HepG2 (cell line): ENCODE data around the gene ADM5. TPM values are rescaled to one million over a fixed set of nuclear protein-coding genes. Genes with fewer than 3 reads are reported as not detected.

Experiments
- BORCS8-MEF2B ChIP-seq: sonication (generic); formaldehyde crosslinking; IDR thresholded peaks from 2 replicates; pipeline ENCODE4 v1.8.0; 2022; ENCODE audit warnings: mild to moderate bottlenecking, missing genetic modification reagents
- DNMT1 ChIP-seq: sonication (generic); formaldehyde crosslinking; IDR thresholded peaks from 2 replicates; pipeline ENCODE4 v1.5.1; 2020; ENCODE audit warnings: mild to moderate bottlenecking, missing genetic modification reagents
- ELF1 ChIP-seq: sonication (generic); formaldehyde crosslinking; IDR thresholded peaks from 2 replicates; pipeline ENCODE4 v1.4.0; 2020; ENCODE audit warnings: missing genetic modification reagents
- HOXA3 ChIP-seq: sonication (generic); formaldehyde crosslinking; IDR thresholded peaks from 2 replicates; pipeline ENCODE4 v1.5.0; 2020; ENCODE audit warnings: missing genetic modification reagents
- NONO ChIP-seq, 2 experiments: fragments of 450-650 bp in 1 of 2; sonication (generic) in 1 of 2; formaldehyde crosslinking in 1 of 2; IDR thresholded peaks in 1 of 2; conservative IDR thresholded peaks in 1 of 2; 2 replicates each; pipeline versions ENCODE4 v1.6.1 to v1.8.0; 2017 to 2022; ENCODE audit warnings: mild to moderate bottlenecking in 1 of 2, missing genetic modification reagents in 1 of 2, moderate library complexity in 1 of 2
- REL ChIP-seq: sonication (generic); formaldehyde crosslinking; conservative IDR thresholded peaks from 2 replicates; pipeline ENCODE4 v1.8.0; 2022; ENCODE audit warnings: mild to moderate bottlenecking, missing genetic modification reagents, moderate library complexity
- REXO4 ChIP-seq: sonication (generic); formaldehyde crosslinking; IDR thresholded peaks from 2 replicates; pipeline ENCODE4 v1.8.0; 2022; ENCODE audit warnings: missing genetic modification reagents, mild to moderate bottlenecking, borderline replicate concordance
- RXRB ChIP-seq: IDR thresholded peaks from 2 replicates; pipeline ENCODE4 v1.6.1; 2016; ENCODE audit warnings: borderline replicate concordance, missing genetic modification reagents, missing compliant biosample characterization
- SIX4 ChIP-seq: sonication (generic); formaldehyde crosslinking; IDR thresholded peaks from 2 replicates; pipeline ENCODE4 v1.4.0; 2020; ENCODE audit warnings: missing genetic modification reagents
- ZBTB20 ChIP-seq: sonication (generic); formaldehyde crosslinking; IDR thresholded peaks from 2 replicates; pipeline ENCODE4 v1.8.1; 2023; ENCODE audit warnings: missing genetic modification reagents, low read depth, mild to moderate bottlenecking, borderline replicate concordance
- ZKSCAN1 ChIP-seq: fragments of 150-350 bp; IDR thresholded peaks from 2 replicates; pipeline ENCODE4 v1.6.1; 2014; ENCODE audit warnings: low read length
- ZNF232 ChIP-seq: sonication (generic); formaldehyde crosslinking; IDR thresholded peaks from 2 replicates; pipeline ENCODE4 v1.4.0; 2020; ENCODE audit warnings: missing genetic modification reagents, borderline replicate concordance
- ZNF333 ChIP-seq: sonication (generic); formaldehyde crosslinking; IDR thresholded peaks from 2 replicates; pipeline ENCODE4 v1.4.0; 2020; ENCODE audit warnings: mild to moderate bottlenecking, missing genetic modification reagents, borderline replicate concordance
- ZNF547 ChIP-seq: sonication (generic); formaldehyde crosslinking; IDR thresholded peaks from 2 replicates; pipeline ENCODE4 v1.5.1; 2020; ENCODE audit warnings: mild to moderate bottlenecking, missing genetic modification reagents
- ZNF616 ChIP-seq: sonication (generic); formaldehyde crosslinking; IDR thresholded peaks from 2 replicates; pipeline ENCODE4 v1.5.0; 2020; ENCODE audit warnings: low read depth, mild to moderate bottlenecking, missing genetic modification reagents
- ZNF747 ChIP-seq: sonication (generic); formaldehyde crosslinking; IDR thresholded peaks from 2 replicates; pipeline ENCODE4 v1.8.1; 2023; ENCODE audit warnings: missing genetic modification reagents, mild to moderate bottlenecking, borderline replicate concordance
- polyA plus RNA-seq, 8 experiments: library from polyadenylated mRNA; depleted of rRNA in 3 of 8; stranded (reverse) in 7 of 8; unstranded in 1 of 8; fragments of >200 nt; fragmentation: Illumina TruSeq in 4 of 8; extraction: Trizol in 4 of 8; gene quantifications; 2 replicates each; pipeline versions ENCODE4 v1.2.1 to v1.2.3, GENCODE V29; 2011 to 2016; ENCODE audit warnings: low read depth in 4 of 8, missing spikeins in 1 of 8, mixed read lengths in 1 of 8; ENCODE audit not compliant: insufficient read depth in 1 of 8
- total RNA-seq, 5 experiments: library from RNA; depleted of rRNA; stranded (reverse); fragments of >200 nt; fragmentation: Illumina TruSeq; extraction: Trizol; gene quantifications; 2 replicates each; pipeline ENCODE4 v1.2.3, GENCODE V29; 2016; ENCODE audit warnings: low read depth in 1 of 5
- TF ChIP-seq, protein P1 (sequence below): sonication (generic); formaldehyde crosslinking; IDR thresholded peaks from 2 replicates; pipeline ENCODE4 v1.5.0; 2020; ENCODE audit warnings: missing genetic modification reagents
- TF ChIP-seq, protein P2 (sequence below): sonication (generic); formaldehyde crosslinking; IDR thresholded peaks from 2 replicates; pipeline ENCODE4 v1.4.0; 2020; ENCODE audit warnings: missing genetic modification reagents
- TF ChIP-seq, protein P3 (sequence below): sonication (generic); formaldehyde crosslinking; IDR thresholded peaks from 2 replicates; pipeline ENCODE4 v1.5.0; 2020; ENCODE audit warnings: mild to moderate bottlenecking, missing genetic modification reagents
- TF ChIP-seq, protein P4 (sequence below): sonication (generic); formaldehyde crosslinking; IDR thresholded peaks from 2 replicates; pipeline ENCODE4 v1.8.1; 2022; ENCODE audit warnings: mild to moderate bottlenecking, missing genetic modification reagents
- TF ChIP-seq, protein P5 (sequence below): sonication (generic); formaldehyde crosslinking; conservative IDR thresholded peaks from 2 replicates; pipeline ENCODE4 v1.4.0; 2020; ENCODE audit warnings: missing genetic modification reagents

ADM5 gene
- total and polyA plus RNA-seq, 2 of the 13 experiments (the other 11 are each of a cell fraction or from before 2014, with no cell fraction given), result 2.7 to 4.1 TPM

DNA sequence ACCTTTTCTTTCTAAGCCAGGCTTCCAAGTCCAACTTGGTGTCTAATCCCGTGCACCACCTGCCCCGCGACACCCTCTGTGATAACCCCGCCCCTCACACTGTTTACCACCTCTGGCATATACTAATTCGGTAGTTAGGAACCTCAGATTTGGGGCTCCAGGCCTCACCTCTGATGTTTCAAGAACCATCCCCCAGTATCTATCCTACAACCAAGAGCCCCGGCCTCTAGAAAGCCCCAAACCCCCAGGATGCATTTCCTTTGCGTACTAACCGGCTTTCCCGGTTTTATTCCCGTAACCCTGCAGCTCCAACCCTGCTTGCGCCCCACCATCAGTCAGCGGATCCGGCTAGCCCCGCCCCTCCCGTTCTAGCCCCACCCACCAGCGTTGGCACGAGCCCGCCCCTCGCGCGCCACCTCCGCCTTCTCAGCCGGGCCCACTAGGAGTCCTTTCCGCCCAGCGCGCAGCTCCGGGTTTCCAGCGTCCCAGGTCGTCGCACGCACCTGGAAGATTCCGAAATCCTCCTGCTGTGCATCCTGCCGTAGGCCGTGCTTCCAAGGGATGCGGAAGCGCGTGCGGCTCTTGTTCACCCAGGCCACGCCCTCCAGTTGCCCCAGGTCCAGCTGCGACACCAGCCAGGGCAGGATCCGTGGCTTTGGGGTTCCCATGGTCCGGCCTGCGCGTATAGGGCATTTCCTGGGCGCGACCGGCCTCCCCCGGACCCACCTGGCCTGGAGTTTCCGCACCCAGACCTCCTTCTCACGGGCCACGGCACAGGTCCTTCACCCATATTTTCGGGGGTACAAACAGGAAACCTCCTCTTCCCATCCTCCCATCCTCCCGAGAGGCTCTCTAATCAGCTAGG lies 25.0 kb upstream of the ADM5 start (continued):
- TF ChIP-seq, protein P1, sequence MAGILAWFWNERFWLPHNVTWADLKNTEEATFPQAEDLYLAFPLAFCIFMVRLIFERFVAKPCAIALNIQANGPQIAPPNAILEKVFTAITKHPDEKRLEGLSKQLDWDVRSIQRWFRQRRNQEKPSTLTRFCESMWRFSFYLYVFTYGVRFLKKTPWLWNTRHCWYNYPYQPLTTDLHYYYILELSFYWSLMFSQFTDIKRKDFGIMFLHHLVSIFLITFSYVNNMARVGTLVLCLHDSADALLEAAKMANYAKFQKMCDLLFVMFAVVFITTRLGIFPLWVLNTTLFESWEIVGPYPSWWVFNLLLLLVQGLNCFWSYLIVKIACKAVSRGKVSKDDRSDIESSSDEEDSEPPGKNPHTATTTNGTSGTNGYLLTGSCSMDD (CRISPR knock-in tag), result no peak
- TF ChIP-seq ZNF232 (no peak), REL (peak; percentile 58; the same call in 1 of the 2 replicates), HOXA3 (CRISPR knock-in tag) (no peak), ELF1 (CRISPR knock-in tag) (peak; percentile 68; the same call in 1 of the 2 replicates), RXRB (CRISPR knock-in tag) (no peak; the same call in 1 of the 2 replicates), BORCS8-MEF2B (CRISPR knock-in tag) (no peak), DNMT1 (no peak), ZKSCAN1 (no peak), ZBTB20 (CRISPR knock-in tag) (peak; percentile 20; the same call in 1 of the 2 replicates), ZNF616 (CRISPR knock-in tag) (no peak), NONO (IDR thresholded peaks at IDR 0.05) (no peak), NONO (CRISPR knock-in tag; conservative IDR thresholded peaks at IDR 0.05) (peak; percentile 79; the same call in 1 of the 2 replicates), ZNF547 (CRISPR knock-in tag) (peak; percentile 51; the same call in 1 of the 2 replicates), SIX4 (CRISPR knock-in tag) (no peak), ZNF333 (CRISPR knock-in tag) (no peak), ZNF747 (CRISPR knock-in tag) (no peak), REXO4 (CRISPR knock-in tag) (no peak)
- TF ChIP-seq, protein P2, sequence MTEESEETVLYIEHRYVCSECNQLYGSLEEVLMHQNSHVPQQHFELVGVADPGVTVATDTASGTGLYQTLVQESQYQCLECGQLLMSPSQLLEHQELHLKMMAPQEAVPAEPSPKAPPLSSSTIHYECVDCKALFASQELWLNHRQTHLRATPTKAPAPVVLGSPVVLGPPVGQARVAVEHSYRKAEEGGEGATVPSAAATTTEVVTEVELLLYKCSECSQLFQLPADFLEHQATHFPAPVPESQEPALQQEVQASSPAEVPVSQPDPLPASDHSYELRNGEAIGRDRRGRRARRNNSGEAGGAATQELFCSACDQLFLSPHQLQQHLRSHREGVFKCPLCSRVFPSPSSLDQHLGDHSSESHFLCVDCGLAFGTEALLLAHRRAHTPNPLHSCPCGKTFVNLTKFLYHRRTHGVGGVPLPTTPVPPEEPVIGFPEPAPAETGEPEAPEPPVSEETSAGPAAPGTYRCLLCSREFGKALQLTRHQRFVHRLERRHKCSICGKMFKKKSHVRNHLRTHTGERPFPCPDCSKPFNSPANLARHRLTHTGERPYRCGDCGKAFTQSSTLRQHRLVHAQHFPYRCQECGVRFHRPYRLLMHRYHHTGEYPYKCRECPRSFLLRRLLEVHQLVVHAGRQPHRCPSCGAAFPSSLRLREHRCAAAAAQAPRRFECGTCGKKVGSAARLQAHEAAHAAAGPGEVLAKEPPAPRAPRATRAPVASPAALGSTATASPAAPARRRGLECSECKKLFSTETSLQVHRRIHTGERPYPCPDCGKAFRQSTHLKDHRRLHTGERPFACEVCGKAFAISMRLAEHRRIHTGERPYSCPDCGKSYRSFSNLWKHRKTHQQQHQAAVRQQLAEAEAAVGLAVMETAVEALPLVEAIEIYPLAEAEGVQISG (CRISPR knock-in tag), result peak; percentile 60
- TF ChIP-seq, protein P3, sequence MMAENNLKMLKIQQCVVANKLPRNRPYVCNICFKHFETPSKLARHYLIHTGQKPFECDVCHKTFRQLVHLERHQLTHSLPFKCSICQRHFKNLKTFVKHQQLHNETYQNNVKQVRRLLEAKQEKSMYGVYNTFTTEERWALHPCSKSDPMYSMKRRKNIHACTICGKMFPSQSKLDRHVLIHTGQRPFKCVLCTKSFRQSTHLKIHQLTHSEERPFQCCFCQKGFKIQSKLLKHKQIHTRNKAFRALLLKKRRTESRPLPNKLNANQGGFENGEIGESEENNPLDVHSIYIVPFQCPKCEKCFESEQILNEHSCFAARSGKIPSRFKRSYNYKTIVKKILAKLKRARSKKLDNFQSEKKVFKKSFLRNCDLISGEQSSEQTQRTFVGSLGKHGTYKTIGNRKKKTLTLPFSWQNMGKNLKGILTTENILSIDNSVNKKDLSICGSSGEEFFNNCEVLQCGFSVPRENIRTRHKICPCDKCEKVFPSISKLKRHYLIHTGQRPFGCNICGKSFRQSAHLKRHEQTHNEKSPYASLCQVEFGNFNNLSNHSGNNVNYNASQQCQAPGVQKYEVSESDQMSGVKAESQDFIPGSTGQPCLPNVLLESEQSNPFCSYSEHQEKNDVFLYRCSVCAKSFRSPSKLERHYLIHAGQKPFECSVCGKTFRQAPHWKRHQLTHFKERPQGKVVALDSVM (CRISPR knock-in tag), result no peak
- TF ChIP-seq, protein P4, sequence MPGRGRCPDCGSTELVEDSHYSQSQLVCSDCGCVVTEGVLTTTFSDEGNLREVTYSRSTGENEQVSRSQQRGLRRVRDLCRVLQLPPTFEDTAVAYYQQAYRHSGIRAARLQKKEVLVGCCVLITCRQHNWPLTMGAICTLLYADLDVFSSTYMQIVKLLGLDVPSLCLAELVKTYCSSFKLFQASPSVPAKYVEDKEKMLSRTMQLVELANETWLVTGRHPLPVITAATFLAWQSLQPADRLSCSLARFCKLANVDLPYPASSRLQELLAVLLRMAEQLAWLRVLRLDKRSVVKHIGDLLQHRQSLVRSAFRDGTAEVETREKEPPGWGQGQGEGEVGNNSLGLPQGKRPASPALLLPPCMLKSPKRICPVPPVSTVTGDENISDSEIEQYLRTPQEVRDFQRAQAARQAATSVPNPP, result no peak
- TF ChIP-seq, protein P5, sequence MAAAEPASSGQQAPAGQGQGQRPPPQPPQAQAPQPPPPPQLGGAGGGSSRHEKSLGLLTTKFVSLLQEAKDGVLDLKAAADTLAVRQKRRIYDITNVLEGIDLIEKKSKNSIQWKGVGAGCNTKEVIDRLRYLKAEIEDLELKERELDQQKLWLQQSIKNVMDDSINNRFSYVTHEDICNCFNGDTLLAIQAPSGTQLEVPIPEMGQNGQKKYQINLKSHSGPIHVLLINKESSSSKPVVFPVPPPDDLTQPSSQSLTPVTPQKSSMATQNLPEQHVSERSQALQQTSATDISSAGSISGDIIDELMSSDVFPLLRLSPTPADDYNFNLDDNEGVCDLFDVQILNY, result peak; percentile 15
